KOPT-K1 (cell line): ENCODE results near the gene SUMO3.
"Not testable (repeated sequence)": the region's sequence is repeated elsewhere in the genome, so short reads cannot be mapped to it uniquely, and the experiment has no call there.

ENCODE experiments used
- H3K27ac ChIP-seq: fragments of 200-600 bp; sonication (generic); 2 replicates; pipeline ENCODE4 v1.5.1; 2016; ENCODE audit warnings: antibody characterized with exemption, mild to moderate bottlenecking, low read depth, low read length; ENCODE audit not compliant: poor library complexity, severe bottlenecking
- H3K36me3 ChIP-seq: fragments of 200-600 bp; sonication (generic); 2 replicates; pipeline ENCODE4 v1.5.1; 2017; ENCODE audit warnings: antibody characterized with exemption, mild to moderate bottlenecking, low read length, moderate library complexity; ENCODE audit not compliant: insufficient read depth
- H3K9me3 ChIP-seq: fragments of 200-600 bp; sonication (generic); 2 replicates; pipeline ENCODE4 v1.5.1; 2017; ENCODE audit warnings: antibody characterized with exemption, low read length, mild to moderate bottlenecking; ENCODE audit not compliant: insufficient read depth, poor library complexity, severe bottlenecking

Gene SUMO3

GRCh38 chr21:44838039-44838895 is 20.4 kb upstream of the SUMO3 start:
- Histone ChIP-seq H3K27ac (no peak overlapping the region), H3K36me3 (no peaks in the 10 kb centered on the region), H3K9me3 (no peaks in the 10 kb centered on the region)

GRCh38 chr21:44837537-44837936 is 19.7 kb upstream of the SUMO3 start:
- Histone ChIP-seq H3K9me3 (no peaks in the 10 kb centered on the region), H3K36me3 (no peaks in the 10 kb centered on the region), H3K27ac (no peak overlapping the region)

GRCh38 chr21:44836666-44837471 is 19.0 kb upstream of the SUMO3 start:
- no peaks in the 10 kb centered on the region for H3K9me3 ChIP-seq
- H3K27ac ChIP-seq, result no peak overlapping the region
- H3K36me3 ChIP-seq, result no peaks in the 10 kb centered on the region

- H3K36me3 ChIP-seq, result no peaks in the 10 kb centered on the region
- H3K9me3 ChIP-seq, result no peaks in the 10 kb centered on the region
- no peak overlapping the region for H3K27ac ChIP-seq
These were observed 18.4 kb upstream of the SUMO3 start for GRCh38 chr21:44836349-44836665.

- H3K9me3 ChIP-seq, result no peaks in the 10 kb centered on the region
- no peak overlapping the region for H3K27ac ChIP-seq
- no peaks in the 10 kb centered on the region for H3K36me3 ChIP-seq
These were observed 17.7 kb upstream of the SUMO3 start for GRCh38 chr21:44835647-44835973.

GRCh38 chr21:44834951-44835646 is 17.2 kb upstream of the SUMO3 start:
- Histone ChIP-seq H3K9me3 (no peaks in the 10 kb centered on the region), H3K36me3 (no peaks in the 10 kb centered on the region)

GRCh38 chr21:44834231-44834950 is 16.5 kb upstream of the SUMO3 start:
- Histone ChIP-seq H3K27ac (no peak overlapping the region), H3K36me3 (no peaks in the 10 kb centered on the region), H3K9me3 (peaks cover 3% of the 10 kb centered on the region)

More at GRCh38 chr21:44834951-44835646, 17.2 kb upstream of the SUMO3 start:
- no peak overlapping the region for H3K27ac ChIP-seq

GRCh38 chr21:44833663-44834062 is 15.8 kb upstream of the SUMO3 start:
- no peak overlapping the region for H3K27ac ChIP-seq
- H3K9me3 ChIP-seq, result peaks cover 10% of the 10 kb centered on the region
- no peaks in the 10 kb centered on the region for H3K36me3 ChIP-seq

- H3K27ac ChIP-seq, H3K36me3 ChIP-seq: not testable (repeated sequence)
- peaks cover 20% of the 10 kb centered on the region for H3K9me3 ChIP-seq
These were observed 14.8 kb upstream of the SUMO3 start for GRCh38 chr21:44832516-44833255.

GRCh38 chr21:44831227-44831860 is 13.5 kb upstream of the SUMO3 start:
- Histone ChIP-seq H3K36me3 (no peaks in the 10 kb centered on the region), H3K9me3 (peaks cover 25% of the 10 kb centered on the region), H3K27ac (no peak overlapping the region)

GRCh38 chr21:44829507-44830092 is 11.7 kb upstream of the SUMO3 start:
- Histone ChIP-seq H3K27ac (no peak overlapping the region), H3K9me3 (peaks cover 29% of the 10 kb centered on the region), H3K36me3 (no peaks in the 10 kb centered on the region)

- Histone ChIP-seq H3K36me3 (no peaks in the 10 kb centered on the region), H3K9me3 (peaks cover 34% of the 10 kb centered on the region), H3K27ac (no peak overlapping the region)
These were observed 10.6 kb upstream of the SUMO3 start for GRCh38 chr21:44828362-44829056.

- Histone ChIP-seq H3K27ac (no peak overlapping the region), H3K9me3 (peaks cover 38% of the 10 kb centered on the region), H3K36me3 (no peaks in the 10 kb centered on the region)
These were observed 5.4 kb upstream of the SUMO3 start for GRCh38 chr21:44823179-44823660.
